HG03095 (cell line): ENCODE results near the gene FNDC3B.

ENCODE experiments used
- ATAC-seq: cut with Tn5 transposase; IDR thresholded peaks from one replicate; pipeline ENCODE4 v1.9.1; 2021; ENCODE audit warnings: moderate library complexity; ENCODE audit not compliant: unreplicated experiment

FNDC3B gene

GRCh38 chr3:172163320-172163719 is 123.9 kb downstream of the FNDC3B start:
- no peak for ATAC-seq

- no peak for ATAC-seq
These were observed 125.4 kb downstream of the FNDC3B start for GRCh38 chr3:172164620-172165362.

- ATAC-seq: no peak
These were observed 126.9 kb downstream of the FNDC3B start for GRCh38 chr3:172166261-172166660.

GRCh38 chr3:172166890-172167289 is 127.5 kb downstream of the FNDC3B start:
- ATAC-seq: no peak

- ATAC-seq: no peak
These were observed 128.7 kb downstream of the FNDC3B start for GRCh38 chr3:172167892-172168648.

GRCh38 chr3:172170073-172170709 is 130.8 kb downstream of the FNDC3B start:
- no peak for ATAC-seq

- ATAC-seq: no peak
These were observed 131.5 kb downstream of the FNDC3B start for GRCh38 chr3:172170841-172171240.

- no peak for ATAC-seq
These were observed 132.2 kb downstream of the FNDC3B start for GRCh38 chr3:172171396-172172075.

- no peak for ATAC-seq
These were observed 134.2 kb downstream of the FNDC3B start for GRCh38 chr3:172173316-172174254.

- ATAC-seq: no peak
These were observed 135.3 kb downstream of the FNDC3B start for GRCh38 chr3:172174513-172175253.

GRCh38 chr3:172175254-172175599 is 135.8 kb downstream of the FNDC3B start:
- ATAC-seq: no peak

- ATAC-seq: no peak
These were observed 136.8 kb downstream of the FNDC3B start for GRCh38 chr3:172176061-172176770.

GRCh38 chr3:172177046-172177445 is 137.7 kb downstream of the FNDC3B start:
- ATAC-seq: no peak

- ATAC-seq: no peak
These were observed 138.5 kb downstream of the FNDC3B start for GRCh38 chr3:172177803-172178316.

- ATAC-seq: no peak
These were observed 140.5 kb downstream of the FNDC3B start for GRCh38 chr3:172179680-172180399.

- no peak for ATAC-seq
These were observed 141.1 kb downstream of the FNDC3B start for GRCh38 chr3:172180473-172180872.

- no peak for ATAC-seq
These were observed 142.7 kb downstream of the FNDC3B start for GRCh38 chr3:172181932-172182586.

- ATAC-seq: no peak
These were observed 143.4 kb downstream of the FNDC3B start for GRCh38 chr3:172182797-172183196.
